NCI-H146 treated with DMSO at 0.1 percent for 48 hours (cell line): Measurements from ENCODE around the gene YWHAG.
"Not testable (repeated sequence)": the region's sequence is repeated elsewhere in the genome, so short reads cannot be mapped to it uniquely, and the experiment has no call there.

Experiments used
- DNase-seq: peaks from one replicate; lab custom pipeline; 2025; ENCODE audit not compliant: unreplicated experiment; lab: John Stamatoyannopoulos, UW

Gene YWHAG

GRCh38 chr7:76358481-76359110, at the start of gene YWHAG:
YWHAG (minus strand) TSS chr7:76358991; CDS start chr7:76358808, 183 bp downstream.
- peak; percentile 81 for DNase-seq

- no peak for DNase-seq
Observed at GRCh38 chr7:76408121-76408560, 49.4 kb upstream of the YWHAG start.

GRCh38 chr7:76407718-76408117, 48.9 kb upstream of the YWHAG start:
- no peak for DNase-seq

- DNase-seq = no peak
Observed at GRCh38 chr7:76405738-76406137, 46.9 kb upstream of the YWHAG start.

- no peak for DNase-seq
Observed at GRCh38 chr7:76403780-76404494, 45.1 kb upstream of the YWHAG start.

- DNase-seq = not testable (repeated sequence)
Observed at GRCh38 chr7:76403097-76403496, 44.3 kb upstream of the YWHAG start.

GRCh38 chr7:76400248-76400647, 41.5 kb upstream of the YWHAG start:
- no peak for DNase-seq

- DNase-seq = peak; percentile 50
Observed at GRCh38 chr7:76397409-76398183, 38.8 kb upstream of the YWHAG start.

GRCh38 chr7:76396864-76397263, 38.1 kb upstream of the YWHAG start:
- no peak for DNase-seq

GRCh38 chr7:76395965-76396726, 37.4 kb upstream of the YWHAG start:
- DNase-seq = no peak

- DNase-seq = not testable (repeated sequence)
Observed at GRCh38 chr7:76395605-76395964, 36.8 kb upstream of the YWHAG start.

GRCh38 chr7:76394957-76395356, 36.2 kb upstream of the YWHAG start:
- DNase-seq = no peak

- peak; percentile 89 for DNase-seq
Observed at GRCh38 chr7:76393116-76394031, 34.6 kb upstream of the YWHAG start.

- DNase-seq = no peak
Observed at GRCh38 chr7:76392531-76393115, 33.8 kb upstream of the YWHAG start.

- no peak for DNase-seq
Observed at GRCh38 chr7:76390092-76390491, 31.3 kb upstream of the YWHAG start.

GRCh38 chr7:76387789-76388188, 29.0 kb upstream of the YWHAG start:
- DNase-seq = not testable (repeated sequence)

- DNase-seq = no peak
Observed at GRCh38 chr7:76386691-76387260, 28.0 kb upstream of the YWHAG start.

- DNase-seq = no peak
Observed at GRCh38 chr7:76383089-76383944, 24.5 kb upstream of the YWHAG start.
